ENCODE measurements around the gene NUCB1.

- TF ChIP-seq CTCF (conservative IDR thresholded peaks at IDR 0.05; ENCODE audit: low read length) (no peak), EZH2phosphoT487 (IDR thresholded peaks at IDR 0.05; ENCODE audit: borderline replicate concordance) (no peak)
These were observed 54.0 kb downstream of the NUCB1 start for GRCh38 chr19:48953990-48954594.
